WERI-Rb-1 (cell line): ENCODE measurements around the gene CUX1.
"Not testable (repeated sequence)": the region's sequence is repeated elsewhere in the genome, so short reads cannot be mapped to it uniquely, and the experiment has no call there.

Experiments used
- DNase-seq: peaks from one replicate; pipeline ENCODE4 v3.0.0-alpha.2; 2020
- H3K27ac ChIP-seq: fragments of 250-450 bp; sonication (Bioruptor Pico); 2 replicates; pipeline ENCODE4 v1.5.1; 2020; ENCODE audit warnings: mild to moderate bottlenecking, moderate library complexity
- H3K27me3 ChIP-seq: fragments of 250-450 bp; sonication (Bioruptor Pico); 2 replicates; pipeline ENCODE4 v1.5.1; 2021; ENCODE audit warnings: mild to moderate bottlenecking, low read depth, moderate library complexity; ENCODE audit not compliant: insufficient read depth, severe bottlenecking
- H3K36me3 ChIP-seq: fragments of 250-450 bp; sonication (Bioruptor Pico); 2 replicates; pipeline ENCODE4 v1.5.1; 2020; ENCODE audit warnings: mild to moderate bottlenecking, moderate library complexity
- H3K4me3 ChIP-seq: 2 replicates; pipeline ENCODE4 v1.5.1; 2011; ENCODE audit warnings: low read depth, mild to moderate bottlenecking, control low read depth, low read length
- H3K9me3 ChIP-seq: fragments of 250-450 bp; sonication (Bioruptor Pico); 2 replicates; pipeline ENCODE4 v1.5.1; 2021; ENCODE audit warnings: mild to moderate bottlenecking, moderate library complexity; ENCODE audit not compliant: severe bottlenecking
- TF ChIP-seq, protein P1 (sequence below): IDR thresholded peaks from 2 replicates; pipeline ENCODE4 v1.5.1; 2011; ENCODE audit warnings: low read depth, mild to moderate bottlenecking, control low read depth, inconsistent platforms, low read length

The CUX1 gene

DNA sequence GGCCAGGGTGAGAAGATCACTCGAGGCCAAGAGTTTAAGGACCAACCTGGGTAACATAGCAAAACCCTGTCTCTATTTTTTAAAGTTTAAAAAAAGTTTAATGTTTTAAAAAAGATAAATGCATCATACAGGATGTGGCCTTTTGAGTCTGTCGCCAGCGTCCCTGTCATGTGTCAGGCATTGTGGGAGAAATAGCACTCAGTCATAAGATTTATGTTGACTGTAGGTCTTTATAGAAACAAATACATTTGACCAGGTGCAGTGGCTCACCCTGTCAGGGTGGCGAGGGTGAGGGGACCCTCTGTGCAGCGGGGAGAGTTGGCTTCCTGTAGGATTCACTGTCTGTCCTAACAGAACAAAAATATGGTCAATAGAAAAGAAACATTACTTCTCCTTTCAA is 405.8 kb downstream of the CUX1 start:
- Histone ChIP-seq H3K9me3 (no peaks in the 10 kb centered on the region), H3K4me3 (no peak overlapping the region), H3K36me3 (peaks cover 3% of the 10 kb centered on the region), H3K27me3 (no peaks in the 10 kb centered on the region), H3K27ac (no peak overlapping the region)
- TF ChIP-seq, protein P1, sequence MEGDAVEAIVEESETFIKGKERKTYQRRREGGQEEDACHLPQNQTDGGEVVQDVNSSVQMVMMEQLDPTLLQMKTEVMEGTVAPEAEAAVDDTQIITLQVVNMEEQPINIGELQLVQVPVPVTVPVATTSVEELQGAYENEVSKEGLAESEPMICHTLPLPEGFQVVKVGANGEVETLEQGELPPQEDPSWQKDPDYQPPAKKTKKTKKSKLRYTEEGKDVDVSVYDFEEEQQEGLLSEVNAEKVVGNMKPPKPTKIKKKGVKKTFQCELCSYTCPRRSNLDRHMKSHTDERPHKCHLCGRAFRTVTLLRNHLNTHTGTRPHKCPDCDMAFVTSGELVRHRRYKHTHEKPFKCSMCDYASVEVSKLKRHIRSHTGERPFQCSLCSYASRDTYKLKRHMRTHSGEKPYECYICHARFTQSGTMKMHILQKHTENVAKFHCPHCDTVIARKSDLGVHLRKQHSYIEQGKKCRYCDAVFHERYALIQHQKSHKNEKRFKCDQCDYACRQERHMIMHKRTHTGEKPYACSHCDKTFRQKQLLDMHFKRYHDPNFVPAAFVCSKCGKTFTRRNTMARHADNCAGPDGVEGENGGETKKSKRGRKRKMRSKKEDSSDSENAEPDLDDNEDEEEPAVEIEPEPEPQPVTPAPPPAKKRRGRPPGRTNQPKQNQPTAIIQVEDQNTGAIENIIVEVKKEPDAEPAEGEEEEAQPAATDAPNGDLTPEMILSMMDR, result no peak
- no peak for DNase-seq

GRCh38 chr7:102225025-102225424 is 407.6 kb downstream of the CUX1 start:
- H3K36me3 ChIP-seq, result peaks cover 18% of the 10 kb centered on the region
- no peak overlapping the region for H3K27ac ChIP-seq
- no peak overlapping the region for H3K4me3 ChIP-seq
- H3K9me3 ChIP-seq, result no peaks in the 10 kb centered on the region
- TF ChIP-seq, protein P1, result no peak
- H3K27me3 ChIP-seq, result no peaks in the 10 kb centered on the region
- DNase-seq, result no peak

GRCh38 chr7:102227371-102227770 is 409.9 kb downstream of the CUX1 start:
- H3K27me3 ChIP-seq, result no peaks in the 10 kb centered on the region
- no peak overlapping the region for H3K27ac ChIP-seq

DNA sequence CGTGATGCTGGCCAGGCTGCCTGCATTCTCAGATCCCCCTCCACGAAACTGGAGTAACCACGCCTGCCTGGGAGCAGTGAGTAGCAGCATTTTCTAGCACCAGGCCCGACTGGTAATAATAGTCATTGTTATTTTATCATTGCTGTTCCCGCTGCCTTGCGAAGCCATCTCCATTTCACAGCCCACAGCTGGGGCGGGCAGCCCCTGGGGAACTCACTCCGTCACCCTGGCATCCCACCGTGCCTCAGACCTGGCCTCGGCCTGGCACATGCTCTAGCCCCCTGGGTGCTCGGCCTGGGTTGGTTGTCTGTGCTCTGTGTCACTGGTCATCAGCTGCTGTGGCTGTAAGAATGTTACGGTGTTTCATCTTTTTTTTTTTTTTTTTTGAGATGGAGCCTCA is 411.5 kb downstream of the CUX1 start:
- TF ChIP-seq, protein P1, result no peak
- DNase-seq, result no peak
- H3K9me3 ChIP-seq, result no peaks in the 10 kb centered on the region
- H3K36me3 ChIP-seq, result peaks cover 34% of the 10 kb centered on the region
- H3K27ac ChIP-seq, result no peak overlapping the region
- H3K4me3 ChIP-seq, result no peak overlapping the region
- H3K27me3 ChIP-seq, result no peaks in the 10 kb centered on the region

More at GRCh38 chr7:102227371-102227770, 409.9 kb downstream of the CUX1 start:
- H3K36me3 ChIP-seq, result peaks cover 26% of the 10 kb centered on the region
- no peak for DNase-seq
- TF ChIP-seq, protein P1, result no peak
- no peaks in the 10 kb centered on the region for H3K9me3 ChIP-seq
- no peak overlapping the region for H3K4me3 ChIP-seq

DNA sequence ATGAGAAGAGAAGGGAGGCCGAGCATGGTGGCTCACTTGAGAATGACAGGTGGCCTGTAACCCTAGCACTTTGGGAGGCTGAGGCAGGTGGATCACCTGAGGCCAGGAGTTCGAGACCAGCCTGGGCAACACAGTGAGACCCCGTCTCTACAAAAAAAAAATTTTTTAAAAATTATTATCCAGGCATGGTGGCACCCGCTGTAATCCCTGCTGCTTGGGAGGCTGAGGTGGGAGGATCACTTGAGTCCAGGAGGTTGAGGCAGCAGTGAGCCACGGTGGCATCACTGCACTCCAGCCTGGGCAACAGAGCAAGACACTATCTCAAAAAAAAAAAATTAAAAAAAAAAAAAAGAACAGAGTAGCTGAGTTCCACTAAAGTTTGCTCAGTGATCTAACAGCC is 412.7 kb downstream of the CUX1 start:
- not testable (repeated sequence) for H3K9me3 ChIP-seq, H3K27me3 ChIP-seq, H3K4me3 ChIP-seq, DNase-seq, H3K27ac ChIP-seq
- H3K36me3 ChIP-seq, result peaks cover 42% of the 10 kb centered on the region

- Histone ChIP-seq H3K9me3 (no peaks in the 10 kb centered on the region), H3K27ac (no peak overlapping the region), H3K4me3 (no peak overlapping the region), H3K27me3 (no peaks in the 10 kb centered on the region), H3K36me3 (peaks cover 43% of the 10 kb centered on the region)
- no peak for DNase-seq
- TF ChIP-seq, protein P1, result no peak
These were observed 413.2 kb downstream of the CUX1 start for GRCh38 chr7:102230593-102230992.
